Testis (tissue), 2 donors: Measurements from ENCODE around the gene TEKT5.

Experiments used
- CTCF ChIP-seq, 3 experiments: fragments of 450-650 bp in 2 of 3; fragments of 200-600 bp in 1 of 3; sonication (generic) in 1 of 3; IDR thresholded peaks; one replicate each; pipeline ENCODE4 v1.5.1; 2016 to 2019; ENCODE audit warnings: antibody characterized with exemption in 3 of 3, mild to moderate bottlenecking in 2 of 3, moderate library complexity in 1 of 3
- POLR2A ChIP-seq: fragments of 450-650 bp; IDR thresholded peaks from one replicate; pipeline ENCODE4 v1.6.1; 2017; ENCODE audit warnings: antibody characterized with exemption, mild to moderate bottlenecking, moderate library complexity

GRCh38 chr16:10667239-10667638, 27.5 kb downstream of the TEKT5 start:
- no peak for TF ChIP-seq CTCF (IDR thresholded peaks at IDR 0.05)
- no peak for TF ChIP-seq POLR2A
